Camera-type eye (tissue), 1 donor: Measurements from ENCODE around the gene FNDC4. TPM values are rescaled to one million over a fixed set of nuclear protein-coding genes. Genes with fewer than 3 reads are reported as not detected.

Experiments
- total RNA-seq: library from RNA; depleted of rRNA; stranded (reverse); fragments of >200 nt; gene quantifications from one replicate; pipeline ENCODE4 v1.2.3, GENCODE V29; 2014

FNDC4 gene, protein sequence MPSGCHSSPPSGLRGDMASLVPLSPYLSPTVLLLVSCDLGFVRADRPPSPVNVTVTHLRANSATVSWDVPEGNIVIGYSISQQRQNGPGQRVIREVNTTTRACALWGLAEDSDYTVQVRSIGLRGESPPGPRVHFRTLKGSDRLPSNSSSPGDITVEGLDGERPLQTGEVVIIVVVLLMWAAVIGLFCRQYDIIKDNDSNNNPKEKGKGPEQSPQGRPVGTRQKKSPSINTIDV
- 13.7 TPM for total RNA-seq

DNA sequence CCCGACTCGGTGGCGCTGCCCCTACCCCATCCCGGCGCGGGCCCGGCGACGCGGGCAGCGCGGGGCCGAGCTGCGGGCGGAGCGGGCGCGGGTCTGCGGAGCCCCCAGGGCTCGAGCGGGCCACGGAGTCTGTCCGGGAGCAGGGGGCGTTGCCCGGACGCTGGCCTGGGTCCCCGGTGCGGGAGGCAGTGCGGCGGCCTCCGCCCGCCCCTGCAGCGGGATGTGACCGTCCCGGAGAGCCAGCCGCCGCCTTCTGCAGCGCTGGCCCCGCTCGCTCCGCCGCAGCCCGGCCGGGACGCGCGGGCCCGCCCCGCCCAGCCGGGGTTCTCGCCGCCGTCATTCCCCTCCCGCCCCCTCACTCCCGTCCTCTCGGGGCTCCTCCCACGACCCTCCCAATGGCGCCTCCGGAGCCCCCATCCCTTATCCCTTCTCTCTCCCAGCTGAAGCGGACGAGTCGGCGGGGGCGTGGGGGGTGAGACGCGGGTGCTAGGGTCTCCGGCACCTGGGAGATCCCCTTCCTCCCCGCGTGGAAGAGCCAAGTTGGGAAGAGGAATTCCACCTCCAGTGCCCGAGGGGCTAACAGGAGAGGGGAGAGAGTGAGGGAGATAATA, at the start of gene FNDC4:
Gene FNDC4, minus strand, starts transcription at position 257 of the 611 bp plus-strand sequence. CDS start 521 bp downstream, outside the sequence.

DNA sequence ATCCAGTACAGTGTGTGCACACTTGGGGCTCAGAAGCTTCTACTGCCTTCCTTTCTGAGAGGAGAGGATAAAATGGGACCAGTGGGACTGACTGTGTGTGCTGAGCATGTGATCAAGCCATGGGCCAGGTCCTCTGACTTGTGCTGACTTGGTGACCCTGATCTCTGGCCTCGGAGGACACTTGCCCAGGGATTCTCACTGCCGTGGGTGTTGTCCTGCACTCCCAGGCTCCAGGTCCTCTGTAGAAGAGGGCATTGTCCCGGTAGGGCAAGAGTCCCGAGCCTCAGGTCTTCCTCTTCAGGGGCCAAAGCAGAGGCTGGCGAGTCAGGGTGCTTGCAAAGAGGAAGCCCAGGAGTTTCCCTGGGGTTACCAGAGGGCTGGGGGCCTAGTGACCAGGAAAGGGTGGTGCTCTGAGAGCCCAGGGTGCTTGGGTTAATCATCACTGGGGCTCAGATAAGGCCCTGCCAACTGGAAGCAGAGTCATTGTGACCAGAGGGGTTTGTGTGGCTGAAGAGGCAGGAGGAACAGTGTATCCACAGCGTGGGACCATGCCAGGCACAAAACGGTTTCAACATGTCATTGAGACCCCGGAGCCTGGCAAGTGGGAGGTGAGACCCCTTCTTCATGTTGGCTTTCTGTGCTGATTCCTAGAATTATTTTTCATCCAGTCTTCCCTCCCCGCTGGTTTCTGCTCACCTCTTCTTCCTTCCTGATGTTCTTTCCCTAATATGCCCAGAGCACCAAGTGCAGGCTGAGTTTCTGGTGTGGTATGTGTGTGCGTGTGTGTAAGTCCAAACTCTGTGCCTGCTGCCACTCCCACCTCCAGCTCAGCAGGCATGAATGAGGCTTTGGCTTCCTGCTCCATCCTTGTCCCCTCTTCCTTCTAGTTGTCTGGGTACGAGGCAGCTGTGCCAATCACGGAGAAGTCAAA, 1.6 kb upstream of the FNDC4 start, which contains the start of gene GCKR:
Gene GCKR, plus strand, starts transcription at position 483 of the 931 bp plus-strand sequence. Its CDS starts 66 bp downstream, at position 549.

DNA sequence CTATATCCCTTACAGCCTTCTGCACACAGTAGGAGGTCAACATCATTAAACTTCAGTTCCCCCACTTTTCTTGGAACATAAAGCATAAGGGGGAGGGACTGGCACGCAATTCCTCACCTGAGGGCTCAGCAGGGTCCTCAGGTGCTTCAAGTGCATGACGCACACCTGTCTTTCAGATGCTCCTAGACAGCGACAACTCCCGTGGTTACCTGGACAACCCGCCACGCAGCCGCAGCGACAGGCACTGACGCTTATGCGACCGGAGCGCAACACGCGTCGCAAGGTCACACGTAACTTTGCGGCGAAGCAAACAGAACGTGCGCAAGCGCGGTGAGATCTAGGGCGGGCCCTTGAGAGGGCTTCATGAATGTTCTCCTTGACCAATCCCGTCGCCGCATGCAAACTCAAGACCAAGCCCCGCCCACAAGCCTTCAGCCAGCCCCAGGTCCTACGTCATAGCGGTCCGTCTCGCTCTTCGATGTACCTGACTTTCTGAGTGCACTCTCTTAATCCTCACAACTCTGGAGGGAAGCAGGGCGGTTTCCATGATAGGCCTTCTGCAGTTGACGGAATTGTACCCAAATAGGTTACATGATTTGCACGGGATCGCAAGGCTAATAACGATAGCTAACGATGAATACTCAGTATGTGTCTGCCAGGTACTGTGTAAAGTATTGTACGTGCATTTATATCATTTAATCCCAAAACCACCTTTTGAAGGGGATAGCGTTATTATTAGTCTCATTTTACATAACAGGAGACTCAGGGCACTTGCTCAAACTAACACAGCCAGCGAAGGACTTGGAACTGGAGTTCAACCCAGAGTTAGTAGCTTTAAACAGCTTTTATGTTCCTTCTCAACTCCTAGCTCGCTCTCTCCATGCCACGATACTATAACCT, 5.3 kb downstream of the FNDC4 start, which contains the start of gene IFT172:
Gene IFT172, minus strand, starts transcription at position 246 of the 900 bp plus-strand sequence. Its CDS starts 90 bp downstream, at position 156.

DNA sequence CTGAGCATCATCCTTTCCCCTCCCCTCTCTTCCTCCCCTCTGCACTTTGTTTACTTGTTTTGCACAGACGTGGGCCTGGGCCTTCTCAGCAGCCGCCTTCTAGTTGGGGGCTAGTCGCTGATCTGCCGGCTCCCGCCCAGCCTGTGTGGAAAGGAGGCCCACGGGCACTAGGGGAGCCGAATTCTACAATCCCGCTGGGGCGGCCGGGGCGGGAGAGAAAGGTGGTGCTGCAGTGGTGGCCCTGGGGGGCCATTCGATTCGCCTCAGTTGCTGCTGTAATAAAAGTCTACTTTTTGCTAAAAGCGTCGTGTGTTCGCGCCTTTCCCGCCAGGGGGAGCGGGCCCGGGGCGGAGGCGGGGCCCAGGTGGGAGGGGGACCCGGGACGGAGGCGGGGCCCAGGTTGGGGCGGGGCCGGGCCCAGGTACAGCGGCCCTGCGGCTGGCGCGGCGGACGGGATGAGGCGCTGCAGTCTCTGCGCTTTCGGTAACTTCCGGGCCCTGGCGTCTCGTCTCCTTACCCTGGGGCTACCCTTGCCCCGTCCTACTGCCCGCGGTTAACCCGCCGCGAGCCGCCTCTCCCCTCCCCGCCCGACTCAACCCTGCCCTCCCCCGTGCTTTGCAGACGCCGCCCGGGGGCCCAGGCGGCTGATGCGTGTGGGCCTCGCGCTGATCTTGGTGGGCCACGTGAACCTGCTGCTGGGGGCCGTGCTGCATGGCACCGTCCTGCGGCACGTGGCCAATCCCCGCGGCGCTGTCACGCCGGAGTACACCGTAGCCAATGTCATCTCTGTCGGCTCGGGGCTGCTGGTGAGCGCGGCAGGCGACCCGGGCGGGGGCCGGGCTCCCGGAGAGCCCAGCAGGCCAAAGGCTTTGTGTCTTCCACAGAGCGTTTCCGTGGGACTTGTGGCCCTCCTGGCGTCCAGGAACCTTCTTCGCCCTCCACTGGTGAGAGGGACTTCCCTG, 52.8 kb downstream of the FNDC4 start, which contains the start of gene KRTCAP3:
Gene KRTCAP3, plus strand, starts transcription at position 424 of the 962 bp plus-strand sequence. Its CDS starts 32 bp downstream, at position 456.

Other genes with a start within 250 kb of the FNDC4 start
- gene SLC30A3, start 232.2 kb downstream of the FNDC4 start, total RNA-seq, result 0.27 TPM
- gene DNAJC5G, start 219.8 kb downstream of the FNDC4 start, total RNA-seq, result not detected
- 4.7 TPM for gene TRIM54, start 212.8 kb downstream of the FNDC4 start, total RNA-seq
- gene UCN, start 186.8 kb downstream of the FNDC4 start, total RNA-seq, result 4.7 TPM
- gene MPV17, start 172.1 kb downstream of the FNDC4 start, total RNA-seq, result 62.5 TPM
- 46.5 TPM for gene GTF3C2, start 138.4 kb downstream of the FNDC4 start, total RNA-seq
- gene EIF2B4, start 124.9 kb downstream of the FNDC4 start, total RNA-seq, result 30.0 TPM
- 72.6 TPM for gene SNX17, start 124.6 kb downstream of the FNDC4 start, total RNA-seq
- 11.6 TPM for gene ZNF513, start 114.5 kb downstream of the FNDC4 start, total RNA-seq
- 54.4 TPM for gene PPM1G, start 85.6 kb downstream of the FNDC4 start, total RNA-seq
- gene NRBP1, start 66.6 kb downstream of the FNDC4 start, total RNA-seq, result 108 TPM
- not detected for gene KRTCAP3, start 52.8 kb downstream of the FNDC4 start, total RNA-seq
- 57.2 TPM for gene IFT172, start 5.5 kb downstream of the FNDC4 start, total RNA-seq
- not detected for gene GCKR, start 1.6 kb upstream of the FNDC4 start, total RNA-seq
- 95.4 TPM for gene ZNF512, start 87.8 kb upstream of the FNDC4 start, total RNA-seq
- gene CCDC121, start 133.8 kb upstream of the FNDC4 start, total RNA-seq, result 12.6 TPM
- 37.1 TPM for gene GPN1, start 133.8 kb upstream of the FNDC4 start, total RNA-seq
- gene SUPT7L, start 168.4 kb upstream of the FNDC4 start, total RNA-seq, result 42.6 TPM
- 38.5 TPM for gene SLC4A1AP, start 168.7 kb upstream of the FNDC4 start, total RNA-seq